ENCODE data around the gene CACNA1G. TPM values are rescaled to one million over a fixed set of nuclear protein-coding genes. Genes with fewer than 3 reads are reported as not detected.

Gene CACNA1G
- polyA plus RNA-seq, 4 donors, result 0.03 to 1.7 TPM; not detected in 2

DNA sequence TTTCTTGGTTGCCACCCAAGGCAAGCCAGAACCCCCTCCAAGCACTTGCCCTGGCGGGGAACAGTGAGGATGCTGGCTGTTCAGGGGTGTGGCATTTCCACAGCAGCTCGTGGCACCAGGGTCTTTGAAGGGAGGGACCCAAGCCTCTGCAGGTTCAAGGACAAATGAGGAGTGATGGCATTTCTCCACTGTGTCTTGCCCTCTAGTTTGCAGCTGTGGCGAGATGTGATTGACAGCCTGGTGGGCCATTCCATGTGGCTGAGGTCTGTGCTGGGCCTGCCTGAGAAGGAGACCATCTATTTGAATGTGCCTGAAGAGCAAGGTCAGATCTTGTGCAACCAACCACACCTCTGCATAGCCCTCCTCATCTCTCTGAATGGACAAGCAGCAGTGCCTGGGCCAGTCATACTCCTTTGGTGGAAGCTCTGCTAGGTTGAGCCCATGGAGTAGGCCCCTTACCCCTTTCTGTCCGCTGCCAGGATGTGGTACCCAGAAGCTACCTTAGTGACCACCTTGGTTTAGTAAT lies 32.5 kb upstream of the CACNA1G start:
- Histone ChIP-seq H3K27ac (ENCODE audit: low read depth in 1 of 3, low read length in 2 of 3) (no peak overlapping the region), H3K9me3 (ENCODE audit: control insufficient read depth in 2 of 2, insufficient read depth in 1 of 2, low read depth in 1 of 2, low read length in 1 of 2) (no peaks in the 10 kb centered on the region), H3K4me1 (ENCODE audit: control insufficient read depth in 3 of 3, insufficient read depth in 2 of 3, low read depth in 1 of 3, low read length in 2 of 3) (peaks cover 0 to 12% (median 2%) of the 10 kb centered on the region in 3 donors), H3K36me3 (ENCODE audit: control insufficient read depth in 3 of 3, insufficient read depth in 2 of 3, low read depth in 1 of 3, low read length in 3 of 3) (no peaks in the 10 kb centered on the region), H3K27me3 (ENCODE audit: control insufficient read depth in 3 of 3, insufficient read depth in 3 of 3, low read length in 3 of 3) (peaks cover 0 to 5% (median 5%) of the 10 kb centered on the region in 3 donors), H3K4me3 (ENCODE audit: low read depth in 1 of 3, low read length in 3 of 3) (no peak overlapping the region)
- no peak for DNase-seq
- 50 to 78% (median 70%) methylated on average over 4 of the region's 4 CpGs for WGBS, 3 donors
- no peak for FAIRE-seq

DNA sequence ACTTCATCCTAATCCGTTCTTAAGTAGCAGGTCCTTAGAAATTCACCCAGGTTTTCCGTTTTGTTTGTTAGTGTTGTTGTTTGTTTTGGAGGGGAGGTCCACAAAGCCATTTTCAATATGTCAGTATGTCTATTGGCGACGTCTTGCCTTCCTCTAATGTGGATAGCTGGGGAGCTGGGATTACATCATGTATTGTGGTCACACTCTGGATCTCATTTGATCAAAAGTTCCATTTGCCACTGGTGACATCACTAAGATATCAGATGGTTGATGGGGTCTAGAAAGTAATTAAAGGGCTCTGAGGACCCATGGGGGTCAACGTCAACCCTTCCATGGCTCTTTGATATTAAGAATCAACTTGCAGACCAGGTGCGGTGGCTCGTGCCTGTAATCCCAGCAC lies 30.7 kb upstream of the CACNA1G start:
- Histone ChIP-seq H3K36me3 (ENCODE audit: control insufficient read depth in 3 of 3, insufficient read depth in 2 of 3, low read depth in 1 of 3, low read length in 3 of 3) (no peaks in the 10 kb centered on the region), H3K9me3 (ENCODE audit: control insufficient read depth in 2 of 2, insufficient read depth in 1 of 2, low read depth in 1 of 2, low read length in 1 of 2) (no peaks in the 10 kb centered on the region), H3K27ac (ENCODE audit: low read depth in 1 of 3, low read length in 2 of 3) (no peak overlapping the region), H3K27me3 (ENCODE audit: control insufficient read depth in 3 of 3, insufficient read depth in 3 of 3, low read length in 3 of 3) (peaks cover 0 to 11% (median 7%) of the 10 kb centered on the region in 3 donors), H3K4me3 (ENCODE audit: low read depth in 1 of 3, low read length in 3 of 3) (no peak overlapping the region), H3K4me1 (ENCODE audit: control insufficient read depth in 3 of 3, insufficient read depth in 2 of 3, low read depth in 1 of 3, low read length in 2 of 3) (peaks cover 0 to 29% (median 2%) of the 10 kb centered on the region in 3 donors)
- FAIRE-seq (no peak), DNase-seq (no peak)
- WGBS, 3 donors, result 90 to 96% (median 91%) methylated on average over 7 of the region's 7 CpGs

DNA sequence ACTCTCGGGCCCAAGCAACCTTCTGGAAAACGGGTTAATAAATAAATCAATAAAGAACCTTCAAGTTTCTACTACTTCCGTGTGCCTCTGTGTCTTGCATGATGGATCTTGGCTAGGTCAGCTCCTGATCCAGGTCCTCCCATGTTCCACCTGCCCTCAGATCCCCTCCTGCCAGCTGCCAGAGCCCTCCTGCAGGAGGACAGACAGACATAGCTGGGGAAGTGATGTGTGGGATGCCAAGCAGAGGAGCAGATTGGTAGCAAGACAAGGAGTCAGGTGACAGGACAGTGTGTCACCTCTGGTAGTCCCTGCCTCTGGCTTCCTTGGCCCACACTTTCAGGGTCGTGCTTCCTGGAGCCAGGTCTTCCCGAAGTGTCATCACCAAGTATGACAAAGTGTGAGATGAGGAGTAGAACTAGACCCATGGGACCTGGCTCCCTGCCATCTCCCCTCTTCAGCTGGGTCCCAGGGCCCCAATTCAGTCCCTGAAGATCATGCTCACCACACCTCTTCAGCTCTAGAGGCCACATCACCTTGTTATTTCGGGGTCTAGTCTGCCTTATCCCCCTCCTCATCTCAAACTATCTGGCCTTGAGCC lies 29.0 kb upstream of the CACNA1G start:
- WGBS, 3 donors, result 20 to 58% (median 38%) methylated on average over 6 of the region's 6 CpGs
- H3K27me3 ChIP-seq (ENCODE audit: control insufficient read depth in 3 of 3, insufficient read depth in 3 of 3, low read length in 3 of 3), result peaks cover 0 to 11% (median 7%) of the 10 kb centered on the region in 3 donors
- H3K4me3 ChIP-seq (ENCODE audit: low read depth in 1 of 3, low read length in 3 of 3), result no peak overlapping the region
- H3K27ac ChIP-seq (ENCODE audit: low read depth in 1 of 3, low read length in 2 of 3), result peak overlapping the region in 1 of 3 donors; percentile 32
- H3K36me3 ChIP-seq (ENCODE audit: control insufficient read depth in 3 of 3, insufficient read depth in 2 of 3, low read depth in 1 of 3, low read length in 3 of 3), result peaks cover 0 to 5% (median 0%) of the 10 kb centered on the region in 3 donors
- no peaks in the 10 kb centered on the region for H3K9me3 ChIP-seq (ENCODE audit: control insufficient read depth in 2 of 2, insufficient read depth in 1 of 2, low read depth in 1 of 2, low read length in 1 of 2)
- FAIRE-seq (no peak), DNase-seq (no peak)
- H3K4me1 ChIP-seq (ENCODE audit: control insufficient read depth in 3 of 3, insufficient read depth in 2 of 3, low read depth in 1 of 3, low read length in 2 of 3), result peaks cover 0 to 29% (median 2%) of the 10 kb centered on the region in 3 donors

DNA sequence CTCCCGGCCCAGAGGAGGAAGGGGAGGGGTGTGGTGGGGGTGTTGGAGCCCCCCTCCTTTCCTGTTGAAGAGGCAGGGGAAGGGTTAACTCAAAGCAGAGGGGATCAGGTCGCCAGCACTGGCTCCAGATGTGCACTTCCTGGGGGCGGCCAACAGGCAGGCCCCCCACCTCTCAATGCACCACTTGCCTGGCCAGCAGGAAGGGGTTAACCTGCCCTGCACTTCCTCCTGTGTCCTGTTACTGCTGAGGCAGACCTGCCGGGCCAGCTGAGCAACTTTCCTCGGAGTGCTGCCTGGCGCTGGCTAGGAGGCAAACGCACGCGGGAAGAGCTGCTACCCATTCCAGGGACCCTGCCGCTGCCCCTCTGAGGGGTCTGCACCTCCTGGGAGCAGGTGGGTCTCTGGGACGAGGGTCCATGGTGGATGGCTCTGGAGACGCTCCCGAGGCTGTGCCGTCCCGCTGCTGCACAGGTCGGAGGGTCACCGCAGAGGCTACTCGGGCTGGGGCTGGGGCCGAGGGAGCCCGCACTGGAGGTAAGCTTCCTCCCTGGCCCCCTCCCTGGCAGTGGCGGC lies 28.0 kb upstream of the CACNA1G start, which contains the start of gene EPN3:
TSS of gene EPN3 (plus strand) at position 284 of the 573 bp plus-strand sequence. CDS start 3,822 bp downstream, outside the sequence.
- H3K27ac ChIP-seq (ENCODE audit: low read depth in 1 of 3, low read length in 2 of 3), result peak within 1 kb of the TSS; percentile 15 to 85 (median 16)
- H3K27me3 ChIP-seq (ENCODE audit: control insufficient read depth in 3 of 3, insufficient read depth in 3 of 3, low read length in 3 of 3), result peaks cover 0 to 11% (median 7%) of the 10 kb centered on the region in 3 donors
- DNase-seq, result peak; percentile 78 to 81
- H3K36me3 ChIP-seq (ENCODE audit: control insufficient read depth in 3 of 3, insufficient read depth in 2 of 3, low read depth in 1 of 3, low read length in 3 of 3), result peaks cover 0 to 6% (median 0%) of the 10 kb centered on the region in 3 donors
- peak within 1 kb of the TSS; percentile 34 to 57 (median 37) for H3K4me3 ChIP-seq (ENCODE audit: low read depth in 1 of 3, low read length in 3 of 3)
- 1 to 4% (median 2%) methylated on average over 20 to 21 of the region's 21 CpGs for WGBS, 3 donors
- peaks cover 0 to 31% (median 2%) of the 10 kb centered on the region in 3 donors for H3K4me1 ChIP-seq (ENCODE audit: control insufficient read depth in 3 of 3, insufficient read depth in 2 of 3, low read depth in 1 of 3, low read length in 2 of 3)
- FAIRE-seq, result no peak
- H3K9me3 ChIP-seq (ENCODE audit: control insufficient read depth in 2 of 2, insufficient read depth in 1 of 2, low read depth in 1 of 2, low read length in 1 of 2), result no peaks in the 10 kb centered on the region

DNA sequence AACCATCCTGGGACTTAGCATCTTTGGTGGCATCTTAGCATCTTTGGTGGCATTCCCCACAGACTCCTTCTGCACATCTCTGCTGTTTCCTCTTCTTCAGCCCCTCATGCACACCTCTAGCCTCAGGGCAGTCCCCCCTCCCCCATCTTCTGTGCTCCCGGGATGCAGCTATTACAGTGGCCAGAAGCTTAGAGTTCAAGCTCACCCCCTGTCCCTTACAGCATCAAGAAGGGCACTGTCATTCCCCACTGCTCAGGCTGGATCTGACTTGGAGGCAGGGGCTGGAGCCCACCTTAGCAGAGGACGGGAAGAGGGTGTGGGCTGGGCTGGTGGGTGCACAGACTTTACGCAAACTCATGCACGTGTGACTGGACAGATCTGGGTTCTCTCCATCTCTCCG lies 27.3 kb upstream of the CACNA1G start:
- Histone ChIP-seq H3K36me3 (ENCODE audit: control insufficient read depth in 3 of 3, insufficient read depth in 2 of 3, low read depth in 1 of 3, low read length in 3 of 3) (peaks cover 0 to 11% (median 0%) of the 10 kb centered on the region in 3 donors), H3K27ac (ENCODE audit: low read depth in 1 of 3, low read length in 2 of 3) (peak overlapping the region in 2 of 3 donors; percentile 16 to 85), H3K4me3 (ENCODE audit: low read depth in 1 of 3, low read length in 3 of 3) (peak overlapping the region; percentile 9 to 57 (median 37)), H3K4me1 (ENCODE audit: control insufficient read depth in 3 of 3, insufficient read depth in 2 of 3, low read depth in 1 of 3, low read length in 2 of 3) (peaks cover 0 to 38% (median 2%) of the 10 kb centered on the region in 3 donors), H3K9me3 (ENCODE audit: control insufficient read depth in 2 of 2, insufficient read depth in 1 of 2, low read depth in 1 of 2, low read length in 1 of 2) (no peaks in the 10 kb centered on the region), H3K27me3 (ENCODE audit: control insufficient read depth in 3 of 3, insufficient read depth in 3 of 3, low read length in 3 of 3) (peaks cover 0 to 11% (median 7%) of the 10 kb centered on the region in 3 donors)
- DNase-seq (peak in 1 of 2 donors; percentile 40), FAIRE-seq (no peak)
- 8 to 14% (median 9%) methylated on average over 5 of the region's 5 CpGs for WGBS, 3 donors

DNA sequence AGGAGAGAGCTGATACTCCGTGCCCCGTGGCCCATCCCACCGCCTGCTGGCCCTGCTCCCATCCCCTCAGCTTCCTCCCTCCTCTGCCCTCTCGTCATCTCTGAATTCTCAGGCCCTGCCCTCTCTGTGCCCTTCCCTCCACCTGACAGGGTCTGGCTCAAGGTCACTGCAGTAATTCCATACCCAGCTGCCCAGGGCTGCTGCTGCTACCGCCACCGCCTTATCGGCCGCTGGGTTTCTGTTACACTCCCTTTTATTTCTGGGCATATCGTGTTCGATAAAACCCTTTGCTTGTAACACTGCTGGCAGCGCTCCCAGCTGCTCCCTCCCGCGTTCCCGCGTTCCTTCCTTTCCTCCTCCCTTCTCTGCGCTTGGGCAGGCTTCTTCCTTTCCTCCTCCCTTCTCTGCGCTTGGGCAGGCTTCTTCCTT lies 26.8 kb upstream of the CACNA1G start:
- Histone ChIP-seq H3K9me3 (ENCODE audit: control insufficient read depth in 2 of 2, insufficient read depth in 1 of 2, low read depth in 1 of 2, low read length in 1 of 2) (no peaks in the 10 kb centered on the region), H3K27me3 (ENCODE audit: control insufficient read depth in 3 of 3, insufficient read depth in 3 of 3, low read length in 3 of 3) (peaks cover 0 to 11% (median 7%) of the 10 kb centered on the region in 3 donors), H3K27ac (ENCODE audit: low read depth in 1 of 3, low read length in 2 of 3) (peak overlapping the region in 2 of 3 donors; percentile 81 to 85), H3K4me3 (ENCODE audit: low read depth in 1 of 3, low read length in 3 of 3) (peak overlapping the region; percentile 9 to 57 (median 37)), H3K36me3 (ENCODE audit: control insufficient read depth in 3 of 3, insufficient read depth in 2 of 3, low read depth in 1 of 3, low read length in 3 of 3) (peaks cover 0 to 11% (median 0%) of the 10 kb centered on the region in 3 donors), H3K4me1 (ENCODE audit: control insufficient read depth in 3 of 3, insufficient read depth in 2 of 3, low read depth in 1 of 3, low read length in 2 of 3) (peaks cover 0 to 43% (median 2%) of the 10 kb centered on the region in 3 donors)
- 1 to 3% (median 2%) methylated on average over 17 of the region's 17 CpGs for WGBS, 3 donors
- FAIRE-seq, result no peak
- peak; percentile 54 to 94 for DNase-seq

DNA sequence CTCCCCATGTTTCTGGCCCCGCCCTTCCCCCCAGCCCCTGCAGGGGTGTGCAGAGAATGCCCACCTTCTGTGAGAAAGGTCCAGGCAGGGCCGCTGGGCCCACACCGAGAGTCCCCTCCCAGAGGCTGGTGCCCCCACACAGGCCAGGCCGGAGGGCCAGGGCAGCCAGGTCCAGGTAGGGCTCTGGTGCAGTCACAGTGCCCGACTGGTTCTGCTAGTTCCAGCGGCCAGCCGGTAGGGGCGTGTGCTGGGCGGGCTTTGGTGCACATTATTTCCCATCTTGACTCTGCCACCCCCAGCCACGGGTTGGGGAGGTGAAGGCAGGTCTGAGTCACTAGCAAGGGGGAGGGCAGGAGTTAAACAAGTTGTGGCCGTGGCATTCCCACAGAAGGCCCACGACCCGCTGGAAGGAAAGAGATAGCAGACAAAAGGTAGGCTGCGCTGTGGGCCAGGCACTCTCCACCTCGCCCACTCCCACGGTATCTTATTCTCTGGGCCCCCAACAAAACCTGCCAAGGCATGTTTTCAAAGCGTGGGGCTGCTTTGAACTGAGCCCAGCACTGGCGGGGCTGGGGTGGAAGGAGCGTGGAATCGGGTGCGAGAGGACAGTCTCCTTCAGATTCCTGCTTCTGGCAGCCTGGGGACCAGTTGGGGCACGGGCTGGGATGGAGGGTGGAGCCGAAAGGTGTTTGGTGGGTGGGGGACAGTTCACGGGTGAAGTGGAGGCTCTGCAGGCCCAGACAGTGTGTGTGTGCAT lies 26.1 kb upstream of the CACNA1G start:
- peak overlapping the region in 1 of 3 donors; percentile 37 for H3K4me3 ChIP-seq (ENCODE audit: low read depth in 1 of 3, low read length in 3 of 3)
- H3K9me3 ChIP-seq (ENCODE audit: control insufficient read depth in 2 of 2, insufficient read depth in 1 of 2, low read depth in 1 of 2, low read length in 1 of 2), result no peaks in the 10 kb centered on the region
- peaks cover 0 to 47% (median 2%) of the 10 kb centered on the region in 3 donors for H3K4me1 ChIP-seq (ENCODE audit: control insufficient read depth in 3 of 3, insufficient read depth in 2 of 3, low read depth in 1 of 3, low read length in 2 of 3)
- peak overlapping the region in 2 of 3 donors; percentile 81 to 85 for H3K27ac ChIP-seq (ENCODE audit: low read depth in 1 of 3, low read length in 2 of 3)
- 9 to 47% (median 23%) methylated on average over 24 of the region's 24 CpGs for WGBS, 3 donors
- H3K27me3 ChIP-seq (ENCODE audit: control insufficient read depth in 3 of 3, insufficient read depth in 3 of 3, low read length in 3 of 3), result peaks cover 0 to 11% (median 7%) of the 10 kb centered on the region in 3 donors
- peak; percentile 69 to 84 for DNase-seq
- FAIRE-seq, result no peak
- H3K36me3 ChIP-seq (ENCODE audit: control insufficient read depth in 3 of 3, insufficient read depth in 2 of 3, low read depth in 1 of 3, low read length in 3 of 3), result peaks cover 0 to 11% (median 0%) of the 10 kb centered on the region in 3 donors

DNA sequence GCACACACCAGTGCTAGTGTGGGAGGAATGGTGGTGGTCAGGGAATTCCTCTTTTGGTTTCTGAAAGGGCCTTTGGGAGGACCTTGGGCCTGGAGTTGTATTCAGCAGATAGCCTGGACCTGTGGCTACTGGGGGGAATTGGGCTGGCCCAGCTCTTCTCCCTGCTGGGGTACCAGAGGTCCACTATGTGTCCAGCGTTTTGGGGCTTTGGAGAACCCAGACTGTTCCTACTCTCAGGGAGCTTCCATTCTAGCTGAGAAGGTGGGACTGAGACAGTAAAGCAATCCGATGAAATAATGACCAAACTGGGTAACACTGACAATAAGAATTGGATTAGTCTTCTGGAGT lies 25.6 kb upstream of the CACNA1G start:
- DNase-seq (no peak), FAIRE-seq (no peak)
- 62 to 87% (median 69%) methylated on average over 2 of the region's 2 CpGs for WGBS, 3 donors
- Histone ChIP-seq H3K9me3 (ENCODE audit: control insufficient read depth in 2 of 2, insufficient read depth in 1 of 2, low read depth in 1 of 2, low read length in 1 of 2) (no peaks in the 10 kb centered on the region), H3K4me3 (ENCODE audit: low read depth in 1 of 3, low read length in 3 of 3) (peak overlapping the region in 1 of 3 donors; percentile 37), H3K4me1 (ENCODE audit: control insufficient read depth in 3 of 3, insufficient read depth in 2 of 3, low read depth in 1 of 3, low read length in 2 of 3) (peaks cover 0 to 52% (median 5%) of the 10 kb centered on the region in 3 donors), H3K27me3 (ENCODE audit: control insufficient read depth in 3 of 3, insufficient read depth in 3 of 3, low read length in 3 of 3) (peaks cover 0 to 11% (median 7%) of the 10 kb centered on the region in 3 donors), H3K27ac (ENCODE audit: low read depth in 1 of 3, low read length in 2 of 3) (peak overlapping the region in 2 of 3 donors; percentile 81 to 85), H3K36me3 (ENCODE audit: control insufficient read depth in 3 of 3, insufficient read depth in 2 of 3, low read depth in 1 of 3, low read length in 3 of 3) (peaks cover 0 to 13% (median 0%) of the 10 kb centered on the region in 3 donors)

All from small intestine (tissue), 7 donors.